ENCODE data around the gene NDUFB2. TPM values are rescaled to one million over a fixed set of nuclear protein-coding genes. Genes with fewer than 3 reads are reported as not detected.
A peak's percentile ranks its signal among the peaks of the same experiment; 100 is the strongest.
"Not testable (repeated sequence)": the region's sequence is repeated elsewhere in the genome, so short reads cannot be mapped to it uniquely, and the experiment has no call there.

The NDUFB2 gene
- polyA plus RNA-seq, 4 donors: 163 to 222 (median 182) TPM

DNA sequence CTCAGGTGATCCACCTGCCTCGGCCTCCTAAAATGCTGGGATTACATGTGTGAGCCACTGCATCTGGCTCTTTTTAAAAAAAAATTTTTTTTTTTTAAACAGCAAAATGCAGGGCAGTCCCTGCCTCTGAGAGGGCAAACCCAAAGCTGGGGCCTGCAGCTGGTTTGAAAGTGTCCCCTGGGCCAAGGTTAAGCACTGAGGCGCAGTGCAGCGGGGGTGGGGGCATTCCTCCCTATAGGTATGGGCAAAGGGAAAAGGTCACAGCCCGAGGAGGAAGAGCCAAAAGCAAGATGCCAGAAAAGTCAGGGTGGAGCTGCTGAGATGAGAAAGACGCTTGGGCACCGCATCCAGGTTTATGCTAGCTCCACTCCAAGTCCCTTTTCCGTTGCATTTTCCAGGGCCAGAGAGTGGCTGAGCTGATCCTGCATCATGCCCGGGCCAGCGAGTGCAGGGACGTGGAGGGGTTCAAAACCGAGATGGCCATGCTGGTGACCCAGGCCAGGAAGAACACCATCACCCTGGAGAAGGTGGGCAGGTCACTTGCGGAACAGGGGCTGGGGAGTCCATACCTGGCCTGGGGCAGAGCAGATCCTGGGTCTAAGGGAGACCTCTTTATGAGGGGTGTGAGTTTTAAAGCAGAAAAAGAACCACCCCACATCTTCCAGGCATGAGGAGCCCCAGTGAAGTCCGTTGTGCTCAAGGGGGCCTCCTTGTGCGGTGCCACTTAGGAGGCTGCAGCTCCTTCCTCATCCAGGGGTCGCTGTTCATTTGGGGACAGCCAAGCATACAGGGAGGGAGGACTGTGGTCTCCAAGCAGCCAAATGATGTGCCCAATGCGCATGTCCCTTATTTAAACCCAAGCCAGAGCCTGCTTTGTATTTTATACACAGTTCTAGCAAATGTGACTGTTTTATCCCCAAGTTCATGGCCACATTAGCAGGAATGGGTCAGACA lies 7.0 kb upstream of the NDUFB2 start:
- DNase-seq (ENCODE audit: low read depth in 4 of 4, low spot score in 3 of 4): no peak

- DNase-seq (ENCODE audit: low read depth in 4 of 4, low spot score in 3 of 4): no peak
These were observed 5.0 kb upstream of the NDUFB2 start for GRCh38 chr7:140691376-140692045.

GRCh38 chr7:140693849-140694248 lies 2.7 kb upstream of the NDUFB2 start:
- not testable (repeated sequence) for DNase-seq (ENCODE audit: low read depth in 4 of 4, low spot score in 3 of 4)

DNA sequence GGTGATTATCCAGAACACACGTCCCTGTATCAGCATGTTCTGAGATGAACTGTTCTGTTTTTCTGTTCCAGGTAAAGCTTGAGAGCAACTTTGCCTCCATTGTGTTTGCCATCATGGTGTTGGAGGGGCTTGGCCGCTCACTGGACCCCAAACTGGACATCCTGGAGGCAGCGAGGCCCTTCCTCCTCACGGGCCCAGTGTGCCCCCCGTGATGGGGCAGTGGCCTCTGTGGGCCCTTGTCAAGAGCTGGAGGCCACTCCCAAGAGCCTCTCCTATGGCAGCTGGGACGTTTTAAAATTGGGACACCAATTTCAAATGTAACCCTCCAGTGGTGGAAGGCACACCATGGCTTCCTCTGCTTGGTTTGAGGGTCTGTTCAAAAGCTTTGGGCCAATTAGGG lies 1.9 kb upstream of the NDUFB2 start:
- no peak for DNase-seq (ENCODE audit: low read depth in 4 of 4, low spot score in 3 of 4)

GRCh38 chr7:140695381-140695780 lies 1.1 kb upstream of the NDUFB2 start:
- DNase-seq (ENCODE audit: low read depth in 4 of 4, low spot score in 3 of 4): no peak

DNA sequence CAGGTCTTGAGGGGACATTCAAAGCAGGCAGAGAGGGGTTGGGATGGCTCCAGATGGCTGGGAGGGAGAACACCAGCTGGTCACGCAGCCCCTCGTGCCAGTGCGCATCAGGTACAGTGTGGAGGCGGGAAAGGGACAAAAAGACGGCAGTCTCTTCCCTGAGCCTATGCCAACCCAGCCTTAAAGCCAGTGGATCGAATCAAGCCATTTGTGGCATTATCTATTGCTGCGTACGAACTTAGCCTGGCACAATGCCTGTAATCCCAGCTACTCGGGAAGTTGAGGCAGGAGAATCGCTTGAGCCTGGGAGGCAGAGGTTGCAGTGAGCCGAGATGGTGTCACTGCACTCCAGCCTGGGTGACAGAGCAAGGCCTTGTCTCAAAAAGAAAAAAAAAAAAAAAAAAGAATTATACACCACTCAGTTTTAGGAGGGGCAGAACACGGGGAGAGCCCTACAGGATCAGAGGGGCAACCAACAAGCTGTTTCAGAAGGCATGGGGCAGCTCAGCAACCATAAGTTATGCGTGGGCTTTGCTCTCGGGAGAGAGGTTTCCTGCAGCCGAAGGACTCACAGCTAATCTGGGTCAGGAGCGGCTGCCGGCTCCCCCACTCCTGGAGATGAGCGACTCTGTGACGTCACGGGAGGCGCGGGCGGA lies 356 bp upstream of the NDUFB2 start:
- peak in 3 of 4 donors; percentile 89 to 90 (median 90) for DNase-seq (ENCODE audit: low read depth in 4 of 4, low spot score in 3 of 4)

DNA sequence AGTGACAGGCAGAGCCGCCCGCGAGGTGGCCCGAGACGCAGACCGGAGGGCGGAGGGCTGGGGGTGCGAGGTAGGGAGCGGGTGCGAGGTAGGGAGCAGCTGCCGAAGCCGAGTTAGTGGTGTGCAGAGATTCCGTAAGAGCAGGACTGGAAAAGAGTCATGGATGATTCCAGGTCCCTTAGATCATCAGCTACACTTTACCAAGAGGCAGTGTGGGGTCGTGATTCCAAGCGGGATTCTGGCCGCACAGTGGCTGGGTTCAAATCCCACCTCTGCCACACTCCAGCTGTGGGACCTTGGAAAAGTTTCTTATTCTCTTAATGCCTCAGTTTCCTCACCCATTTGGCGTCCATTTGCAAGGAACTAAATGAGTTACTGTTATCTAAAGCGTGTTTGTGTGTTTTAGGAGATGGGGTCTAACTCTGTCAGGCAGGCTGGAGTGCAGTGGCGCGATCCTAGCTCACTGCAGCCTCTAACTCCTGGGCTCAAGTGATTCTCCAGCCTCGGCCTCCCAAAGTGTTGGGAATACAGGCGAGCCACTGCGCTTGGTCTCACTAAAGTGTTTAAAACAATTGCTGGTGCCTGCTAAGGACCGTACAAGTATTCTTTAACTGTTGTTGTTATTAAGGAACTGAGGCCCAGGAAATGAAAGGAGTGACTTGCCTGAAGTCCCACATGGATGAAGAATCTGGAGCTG lies 1.1 kb downstream of the NDUFB2 start:
- no peak for DNase-seq (ENCODE audit: low read depth in 4 of 4, low spot score in 3 of 4)

- DNase-seq (ENCODE audit: low read depth in 4 of 4, low spot score in 3 of 4): no peak
These were observed 2.0 kb downstream of the NDUFB2 start for GRCh38 chr7:140698477-140698876.

DNA sequence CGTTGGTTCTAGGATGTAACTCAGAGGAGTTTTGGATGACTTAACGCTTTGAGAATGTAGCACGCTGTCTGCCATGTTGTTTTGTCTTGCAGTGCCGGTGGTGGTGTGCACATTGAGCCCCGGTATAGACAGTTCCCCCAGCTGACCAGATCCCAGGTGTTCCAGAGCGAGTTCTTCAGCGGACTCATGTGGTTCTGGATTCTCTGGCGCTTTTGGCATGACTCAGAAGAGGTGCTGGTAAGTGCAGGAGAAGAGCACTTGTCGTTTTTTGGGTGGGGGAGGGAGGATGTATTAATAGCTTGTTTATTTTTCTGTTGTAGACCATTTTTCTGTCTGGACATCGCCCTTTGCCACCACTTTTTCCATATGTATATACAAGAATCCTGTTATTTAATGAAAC lies 6.3 kb downstream of the NDUFB2 start:
- DNase-seq (ENCODE audit: low read depth in 4 of 4, low spot score in 3 of 4): no peak

- no peak for DNase-seq (ENCODE audit: low read depth in 4 of 4, low spot score in 3 of 4)
These were observed 7.7 kb downstream of the NDUFB2 start for GRCh38 chr7:140704205-140704604.

- no peak for DNase-seq (ENCODE audit: low read depth in 4 of 4, low spot score in 3 of 4)
These were observed 10.6 kb downstream of the NDUFB2 start for GRCh38 chr7:140707132-140707531.

GRCh38 chr7:140708764-140709163 lies 12.3 kb downstream of the NDUFB2 start:
- not testable (repeated sequence) for DNase-seq (ENCODE audit: low read depth in 4 of 4, low spot score in 3 of 4)

DNA sequence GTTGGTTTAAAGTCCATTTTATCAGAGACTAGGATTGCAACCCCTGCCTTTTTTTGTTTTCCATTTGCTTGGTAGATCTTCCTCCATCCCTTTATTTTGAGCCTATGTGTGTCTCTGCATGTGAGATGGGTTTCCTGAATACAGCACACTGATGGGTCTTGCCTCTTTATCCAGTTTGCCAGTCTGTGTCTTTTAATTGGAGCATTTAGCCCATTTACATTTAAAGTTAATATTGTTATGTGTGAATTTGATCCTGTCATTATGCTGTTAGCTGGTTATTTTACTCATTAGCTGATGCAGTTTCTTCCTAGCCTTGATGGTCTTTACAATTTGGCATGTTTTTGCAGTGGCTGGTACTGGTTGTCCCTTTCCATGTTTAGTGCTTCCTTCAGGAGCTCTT lies 15.9 kb downstream of the NDUFB2 start:
- not testable (repeated sequence) for DNase-seq (ENCODE audit: low read depth in 4 of 4, low spot score in 3 of 4)

- DNase-seq (ENCODE audit: low read depth in 4 of 4, low spot score in 3 of 4): no peak
These were observed 18.0 kb downstream of the NDUFB2 start for GRCh38 chr7:140714331-140715040.

DNA sequence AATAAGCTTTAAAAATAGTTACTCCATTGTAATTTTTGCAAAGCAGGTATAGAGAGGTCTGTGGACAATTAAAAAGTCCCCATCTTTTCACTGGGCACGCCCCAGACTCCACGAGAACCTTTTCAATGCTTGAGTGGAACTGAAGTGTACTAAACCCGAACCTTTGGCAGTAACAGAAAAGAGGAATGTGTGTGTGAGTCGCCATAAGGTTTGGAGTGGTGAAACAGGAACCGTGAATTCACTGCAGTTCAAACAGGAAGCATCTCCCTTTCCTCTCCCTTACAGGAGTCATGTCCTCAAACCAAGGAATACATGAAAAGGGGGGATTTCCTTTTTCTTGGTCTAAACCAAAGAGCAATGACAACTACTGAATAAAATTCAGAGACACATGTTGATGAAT lies 23.2 kb downstream of the NDUFB2 start:
- no peak for DNase-seq (ENCODE audit: low read depth in 4 of 4, low spot score in 3 of 4)

DNA sequence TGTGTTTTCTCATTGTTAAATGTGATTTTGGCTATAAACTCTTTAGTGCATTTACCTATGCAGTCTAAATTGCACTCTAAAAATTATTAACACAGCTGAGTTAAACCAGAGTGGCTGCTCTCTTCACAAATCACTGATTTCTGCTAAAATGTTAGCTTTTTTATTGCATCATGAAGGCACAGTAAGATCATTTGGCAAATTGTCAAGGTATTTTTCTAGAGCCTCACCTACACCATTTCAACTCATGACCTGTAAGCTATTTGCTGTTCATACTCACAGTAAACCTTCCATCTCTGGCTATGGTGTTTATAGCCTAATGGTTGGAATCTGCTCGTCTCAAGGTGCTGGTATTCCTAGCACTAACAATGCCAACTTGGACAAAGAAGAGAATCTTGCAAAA lies 25.7 kb downstream of the NDUFB2 start:
- DNase-seq (ENCODE audit: low read depth in 4 of 4, low spot score in 3 of 4): no peak

- DNase-seq (ENCODE audit: low read depth in 4 of 4, low spot score in 3 of 4): no peak
These were observed 26.5 kb downstream of the NDUFB2 start for GRCh38 chr7:140723006-140723405.

- DNase-seq (ENCODE audit: low read depth in 4 of 4, low spot score in 3 of 4): no peak
These were observed 27.1 kb downstream of the NDUFB2 start for GRCh38 chr7:140723574-140723973.

GRCh38 chr7:140724706-140725105 lies 28.2 kb downstream of the NDUFB2 start:
- DNase-seq (ENCODE audit: low read depth in 4 of 4, low spot score in 3 of 4): no peak

GRCh38 chr7:140726281-140726680 lies 29.8 kb downstream of the NDUFB2 start:
- peak in 1 of 4 donors; percentile 14 for DNase-seq (ENCODE audit: low read depth in 4 of 4, low spot score in 3 of 4)

Measured in right renal pelvis (tissue), 4 donors.